K562 (cell line): Measurements from ENCODE around the gene MRPL48. TPM values are rescaled to one million over a fixed set of nuclear protein-coding genes. Genes with fewer than 3 reads are reported as not detected.
A peak's percentile ranks its signal among the peaks of the same experiment; 100 is the strongest.

Experiments
- ARNT ChIP-seq, 2 experiments: fragments of 450-650 bp; IDR thresholded peaks; 2 replicates each; pipeline ENCODE4 v1.6.1; 2016; ENCODE audit warnings: mild to moderate bottlenecking in 1 of 2
- DPF2 ChIP-seq: fragments of 450-650 bp; IDR thresholded peaks from 2 replicates; pipeline ENCODE4 v1.6.1; 2016
- ELF2 ChIP-seq: fragments of 250-450 bp; sonication (Bioruptor Pico); IDR thresholded peaks from 2 replicates; pipeline ENCODE4 v1.5.0; 2021; ENCODE audit warnings: mild to moderate bottlenecking
- GATAD2B ChIP-seq: fragments of 450-650 bp; IDR thresholded peaks from 2 replicates; pipeline ENCODE4 v1.6.1; 2017; ENCODE audit warnings: mild to moderate bottlenecking, borderline replicate concordance
- MTA1 ChIP-seq: fragments of 450-650 bp; IDR thresholded peaks from 2 replicates; pipeline ENCODE4 v1.6.1; 2017; ENCODE audit warnings: borderline replicate concordance
- MYC ChIP-seq, 2 experiments: fragments of 250-450 bp in 1 of 2; sonication (Bioruptor Pico) in 1 of 2; IDR thresholded peaks; 2 replicates each; pipeline versions ENCODE4 v1.5.1 to v1.6.1; 2012 to 2021; ENCODE audit warnings: low read depth in 2 of 2, borderline replicate concordance in 1 of 2, improper control_type of control experiment in 1 of 2, low read length in 1 of 2, mild to moderate bottlenecking in 1 of 2, moderate library complexity in 1 of 2
- NFE2 ChIP-seq: IDR thresholded peaks from 2 replicates; pipeline ENCODE4 v1.6.1; 2014; ENCODE audit warnings: antibody characterized with exemption, low read depth
- SMAD2 ChIP-seq: fragments of 150-350 bp; IDR thresholded peaks from 2 replicates; pipeline ENCODE4 v1.6.1; 2014; ENCODE audit warnings: low read depth, mild to moderate bottlenecking, low read length
- ZC3H11A ChIP-seq: IDR thresholded peaks from 2 replicates; pipeline ENCODE4 v1.6.1; 2012; ENCODE audit warnings: low read depth, low read length, improper control_type of control experiment
- ZC3H4 ChIP-seq: sonication (generic); formaldehyde crosslinking; IDR thresholded peaks from 2 replicates; pipeline ENCODE4 v1.9.0; 2021; ENCODE audit warnings: missing genetic modification reagents, borderline replicate concordance
- ZC3H8 ChIP-seq: fragments of 450-650 bp; IDR thresholded peaks from 2 replicates; pipeline ENCODE4 v1.6.1; 2017
- polyA plus RNA-seq, 8 experiments: library from polyadenylated mRNA; depleted of rRNA in 4 of 8; stranded (reverse) in 5 of 8; unstranded in 3 of 8; fragments of >200 nt; fragmentation: Nextera tagmentation in 2 of 8; fragmentation: Illumina TruSeq in 1 of 8; extraction: Ambion mirVana in 2 of 8; extraction: Trizol in 1 of 8; gene quantifications; 2 replicates each; pipeline versions ENCODE4 v1.2.1 to v1.2.3, GENCODE V29; 2011 to 2014; ENCODE audit warnings: inconsistent platforms in 1 of 8, missing spikeins in 1 of 8
- total RNA-seq, 7 experiments: library from RNA; depleted of rRNA in 6 of 7; stranded (reverse); fragments of >200 nt in 6 of 7; fragmentation: Illumina TruSeq in 2 of 7; extraction: Trizol in 2 of 7; gene quantifications; 2 replicates each; pipeline versions ENCODE4 v1.2.1 to v1.2.3, GENCODE V29; 2011 to 2021; ENCODE audit warnings: low replicate concordance in 1 of 7
- TF ChIP-seq, protein P1 (sequence below): fragments of 450-650 bp; IDR thresholded peaks from 2 replicates; pipeline ENCODE4 v1.6.1; 2016; ENCODE audit warnings: mild to moderate bottlenecking, moderate library complexity
- TF ChIP-seq, protein P2 (sequence below): fragments of 200-800 bp; sonication (Bioruptor generic); IDR thresholded peaks from 2 replicates; pipeline ENCODE4 v1.6.1; 2017; ENCODE audit warnings: missing genetic modification characterization, missing compliant biosample characterization
- TF ChIP-seq, protein P3 (sequence below): fragments of 450-650 bp; IDR thresholded peaks from 2 replicates; pipeline ENCODE4 v1.6.1; 2014; ENCODE audit warnings: low read depth, mild to moderate bottlenecking, moderate library complexity, borderline replicate concordance

Gene MRPL48
- total and polyA plus RNA-seq, 9 of the 15 experiments (the other 6 are each of a cell fraction or from before 2014, with no cell fraction given): 66.0 to 237 (median 104) TPM

DNA sequence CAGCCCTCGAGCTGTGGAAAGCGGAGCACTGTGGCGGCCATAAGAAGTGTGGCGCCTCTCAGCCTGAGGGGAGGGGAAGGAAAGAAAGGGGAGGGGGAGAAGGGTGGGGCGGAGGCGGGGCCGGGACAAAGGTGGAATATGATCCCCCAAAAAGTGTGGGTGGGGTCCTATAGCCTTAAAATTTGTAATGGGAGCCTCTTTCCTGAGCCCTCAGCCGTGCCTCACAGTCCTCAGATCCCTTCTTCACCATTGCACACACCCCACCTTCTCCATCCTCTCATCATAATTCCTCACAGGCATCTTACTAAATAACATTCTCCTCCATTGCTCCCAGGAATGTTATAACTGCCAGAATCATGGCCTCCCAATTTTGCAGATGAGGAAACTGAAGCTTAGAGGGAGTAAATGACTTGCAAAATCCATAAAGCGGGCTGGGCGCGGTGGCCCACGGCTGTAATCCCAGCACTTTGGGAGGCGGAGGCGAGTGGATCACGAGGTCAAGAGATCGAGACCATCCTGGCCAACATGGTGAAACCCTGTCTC, 26.2 kb upstream of the MRPL48 start (continued):
- TF ChIP-seq, protein P1, sequence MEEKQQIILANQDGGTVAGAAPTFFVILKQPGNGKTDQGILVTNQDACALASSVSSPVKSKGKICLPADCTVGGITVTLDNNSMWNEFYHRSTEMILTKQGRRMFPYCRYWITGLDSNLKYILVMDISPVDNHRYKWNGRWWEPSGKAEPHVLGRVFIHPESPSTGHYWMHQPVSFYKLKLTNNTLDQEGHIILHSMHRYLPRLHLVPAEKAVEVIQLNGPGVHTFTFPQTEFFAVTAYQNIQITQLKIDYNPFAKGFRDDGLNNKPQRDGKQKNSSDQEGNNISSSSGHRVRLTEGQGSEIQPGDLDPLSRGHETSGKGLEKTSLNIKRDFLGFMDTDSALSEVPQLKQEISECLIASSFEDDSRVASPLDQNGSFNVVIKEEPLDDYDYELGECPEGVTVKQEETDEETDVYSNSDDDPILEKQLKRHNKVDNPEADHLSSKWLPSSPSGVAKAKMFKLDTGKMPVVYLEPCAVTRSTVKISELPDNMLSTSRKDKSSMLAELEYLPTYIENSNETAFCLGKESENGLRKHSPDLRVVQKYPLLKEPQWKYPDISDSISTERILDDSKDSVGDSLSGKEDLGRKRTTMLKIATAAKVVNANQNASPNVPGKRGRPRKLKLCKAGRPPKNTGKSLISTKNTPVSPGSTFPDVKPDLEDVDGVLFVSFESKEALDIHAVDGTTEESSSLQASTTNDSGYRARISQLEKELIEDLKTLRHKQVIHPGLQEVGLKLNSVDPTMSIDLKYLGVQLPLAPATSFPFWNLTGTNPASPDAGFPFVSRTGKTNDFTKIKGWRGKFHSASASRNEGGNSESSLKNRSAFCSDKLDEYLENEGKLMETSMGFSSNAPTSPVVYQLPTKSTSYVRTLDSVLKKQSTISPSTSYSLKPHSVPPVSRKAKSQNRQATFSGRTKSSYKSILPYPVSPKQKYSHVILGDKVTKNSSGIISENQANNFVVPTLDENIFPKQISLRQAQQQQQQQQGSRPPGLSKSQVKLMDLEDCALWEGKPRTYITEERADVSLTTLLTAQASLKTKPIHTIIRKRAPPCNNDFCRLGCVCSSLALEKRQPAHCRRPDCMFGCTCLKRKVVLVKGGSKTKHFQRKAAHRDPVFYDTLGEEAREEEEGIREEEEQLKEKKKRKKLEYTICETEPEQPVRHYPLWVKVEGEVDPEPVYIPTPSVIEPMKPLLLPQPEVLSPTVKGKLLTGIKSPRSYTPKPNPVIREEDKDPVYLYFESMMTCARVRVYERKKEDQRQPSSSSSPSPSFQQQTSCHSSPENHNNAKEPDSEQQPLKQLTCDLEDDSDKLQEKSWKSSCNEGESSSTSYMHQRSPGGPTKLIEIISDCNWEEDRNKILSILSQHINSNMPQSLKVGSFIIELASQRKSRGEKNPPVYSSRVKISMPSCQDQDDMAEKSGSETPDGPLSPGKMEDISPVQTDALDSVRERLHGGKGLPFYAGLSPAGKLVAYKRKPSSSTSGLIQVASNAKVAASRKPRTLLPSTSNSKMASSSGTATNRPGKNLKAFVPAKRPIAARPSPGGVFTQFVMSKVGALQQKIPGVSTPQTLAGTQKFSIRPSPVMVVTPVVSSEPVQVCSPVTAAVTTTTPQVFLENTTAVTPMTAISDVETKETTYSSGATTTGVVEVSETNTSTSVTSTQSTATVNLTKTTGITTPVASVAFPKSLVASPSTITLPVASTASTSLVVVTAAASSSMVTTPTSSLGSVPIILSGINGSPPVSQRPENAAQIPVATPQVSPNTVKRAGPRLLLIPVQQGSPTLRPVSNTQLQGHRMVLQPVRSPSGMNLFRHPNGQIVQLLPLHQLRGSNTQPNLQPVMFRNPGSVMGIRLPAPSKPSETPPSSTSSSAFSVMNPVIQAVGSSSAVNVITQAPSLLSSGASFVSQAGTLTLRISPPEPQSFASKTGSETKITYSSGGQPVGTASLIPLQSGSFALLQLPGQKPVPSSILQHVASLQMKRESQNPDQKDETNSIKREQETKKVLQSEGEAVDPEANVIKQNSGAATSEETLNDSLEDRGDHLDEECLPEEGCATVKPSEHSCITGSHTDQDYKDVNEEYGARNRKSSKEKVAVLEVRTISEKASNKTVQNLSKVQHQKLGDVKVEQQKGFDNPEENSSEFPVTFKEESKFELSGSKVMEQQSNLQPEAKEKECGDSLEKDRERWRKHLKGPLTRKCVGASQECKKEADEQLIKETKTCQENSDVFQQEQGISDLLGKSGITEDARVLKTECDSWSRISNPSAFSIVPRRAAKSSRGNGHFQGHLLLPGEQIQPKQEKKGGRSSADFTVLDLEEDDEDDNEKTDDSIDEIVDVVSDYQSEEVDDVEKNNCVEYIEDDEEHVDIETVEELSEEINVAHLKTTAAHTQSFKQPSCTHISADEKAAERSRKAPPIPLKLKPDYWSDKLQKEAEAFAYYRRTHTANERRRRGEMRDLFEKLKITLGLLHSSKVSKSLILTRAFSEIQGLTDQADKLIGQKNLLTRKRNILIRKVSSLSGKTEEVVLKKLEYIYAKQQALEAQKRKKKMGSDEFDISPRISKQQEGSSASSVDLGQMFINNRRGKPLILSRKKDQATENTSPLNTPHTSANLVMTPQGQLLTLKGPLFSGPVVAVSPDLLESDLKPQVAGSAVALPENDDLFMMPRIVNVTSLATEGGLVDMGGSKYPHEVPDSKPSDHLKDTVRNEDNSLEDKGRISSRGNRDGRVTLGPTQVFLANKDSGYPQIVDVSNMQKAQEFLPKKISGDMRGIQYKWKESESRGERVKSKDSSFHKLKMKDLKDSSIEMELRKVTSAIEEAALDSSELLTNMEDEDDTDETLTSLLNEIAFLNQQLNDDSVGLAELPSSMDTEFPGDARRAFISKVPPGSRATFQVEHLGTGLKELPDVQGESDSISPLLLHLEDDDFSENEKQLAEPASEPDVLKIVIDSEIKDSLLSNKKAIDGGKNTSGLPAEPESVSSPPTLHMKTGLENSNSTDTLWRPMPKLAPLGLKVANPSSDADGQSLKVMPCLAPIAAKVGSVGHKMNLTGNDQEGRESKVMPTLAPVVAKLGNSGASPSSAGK: no peak
- TF ChIP-seq ARNT (IDR thresholded peaks at IDR 0.05): no peak
- TF ChIP-seq GATAD2B: 0 out of 2 replicates have a peak, but pooled peaks have one; percentile 19
- TF ChIP-seq DPF2: peak; percentile 66
- TF ChIP-seq ZC3H8: no peak
- no peak for TF ChIP-seq ZC3H11A
- TF ChIP-seq MTA1: peak; percentile 47; the same call in 1 of the 2 replicates
- TF ChIP-seq, protein P2, sequence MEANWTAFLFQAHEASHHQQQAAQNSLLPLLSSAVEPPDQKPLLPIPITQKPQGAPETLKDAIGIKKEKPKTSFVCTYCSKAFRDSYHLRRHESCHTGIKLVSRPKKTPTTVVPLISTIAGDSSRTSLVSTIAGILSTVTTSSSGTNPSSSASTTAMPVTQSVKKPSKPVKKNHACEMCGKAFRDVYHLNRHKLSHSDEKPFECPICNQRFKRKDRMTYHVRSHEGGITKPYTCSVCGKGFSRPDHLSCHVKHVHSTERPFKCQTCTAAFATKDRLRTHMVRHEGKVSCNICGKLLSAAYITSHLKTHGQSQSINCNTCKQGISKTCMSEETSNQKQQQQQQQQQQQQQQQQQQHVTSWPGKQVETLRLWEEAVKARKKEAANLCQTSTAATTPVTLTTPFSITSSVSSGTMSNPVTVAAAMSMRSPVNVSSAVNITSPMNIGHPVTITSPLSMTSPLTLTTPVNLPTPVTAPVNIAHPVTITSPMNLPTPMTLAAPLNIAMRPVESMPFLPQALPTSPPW (CRISPR knock-in tag): peak; percentile 96
- TF ChIP-seq, protein P3, sequence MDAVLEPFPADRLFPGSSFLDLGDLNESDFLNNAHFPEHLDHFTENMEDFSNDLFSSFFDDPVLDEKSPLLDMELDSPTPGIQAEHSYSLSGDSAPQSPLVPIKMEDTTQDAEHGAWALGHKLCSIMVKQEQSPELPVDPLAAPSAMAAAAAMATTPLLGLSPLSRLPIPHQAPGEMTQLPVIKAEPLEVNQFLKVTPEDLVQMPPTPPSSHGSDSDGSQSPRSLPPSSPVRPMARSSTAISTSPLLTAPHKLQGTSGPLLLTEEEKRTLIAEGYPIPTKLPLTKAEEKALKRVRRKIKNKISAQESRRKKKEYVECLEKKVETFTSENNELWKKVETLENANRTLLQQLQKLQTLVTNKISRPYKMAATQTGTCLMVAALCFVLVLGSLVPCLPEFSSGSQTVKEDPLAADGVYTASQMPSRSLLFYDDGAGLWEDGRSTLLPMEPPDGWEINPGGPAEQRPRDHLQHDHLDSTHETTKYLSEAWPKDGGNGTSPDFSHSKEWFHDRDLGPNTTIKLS: peak; percentile 5; the same call in 1 of the 2 replicates
- TF ChIP-seq ELF2 (CRISPR knock-in tag): peak; percentile 17; the same call in 1 of the 2 replicates
- TF ChIP-seq NFE2: peak; percentile 75
- TF ChIP-seq SMAD2: no peak
- TF ChIP-seq ZC3H4 (CRISPR knock-in tag): no peak
- TF ChIP-seq MYC (IDR thresholded peaks at IDR 0.05; ENCODE audit: low read depth, low read length): 0 out of 2 replicates have a peak, but pooled peaks have one; percentile 78
- no peak for TF ChIP-seq MYC (CRISPR knock-in tag; IDR thresholded peaks at IDR 0.05; ENCODE audit: borderline replicate concordance, low read depth)
